HCT116 (cell line): ENCODE data around the gene TMA7B. TPM values are rescaled to one million over a fixed set of nuclear protein-coding genes. Genes with fewer than 3 reads are reported as not detected.

Experiments
- ATAC-seq: fragments of 200-7000 bp; cut with Tn5 transposase; 2 replicates; pipeline ENCODE4 v1.9.1; 2020; ENCODE audit warnings: mild to moderate bottlenecking, moderate library complexity
- BruUV-seq: library from RNA; stranded (reverse); fragments of 400-500 nt; replicated peaks from 2 replicates; lab custom pipeline; 2021; lab: Mats Ljungman, UMichigan
- CTCF ChIA-PET: fragments of 300-600 bp; sonication (Branson Sonifier 250); formaldehyde crosslinking; loops from one replicate; lab custom pipeline; 2021; ENCODE audit warnings: antibody characterized with exemption; lab: Charles Lee
- POLR2A ChIA-PET: fragments of 300-600, 350-600 bp; sonication (Branson Sonifier 250); formaldehyde crosslinking; loops from one replicate; lab custom pipeline; 2021; ENCODE audit warnings: antibody characterized with exemption; lab: Charles Lee
- RAD21 ChIA-PET, 2 experiments: fragments of 300-600 bp; sonication (Branson Sonifier 250); formaldehyde crosslinking; loops; one replicate each; lab custom pipeline; 2023; ENCODE audit warnings: low total read pairs in 2 of 2; ENCODE audit not compliant: uncharacterized antibody in 2 of 2, unreplicated experiment in 2 of 2, low non-redundant PET in 1 of 2; lab: Charles Lee
- DNase-seq: peaks from one replicate; pipeline ENCODE4 v3.0.0-alpha.2; 2010; ENCODE audit warnings: low read depth, low spot score
- H2AFZ ChIP-seq: fragments of 200-600 bp; shearing (Covaris generic), sonication (generic); 2 replicates; pipeline ENCODE4 v1.6.1; 2017; ENCODE audit warnings: low read depth, mixed run types, mixed read lengths, antibody characterized with exemption, low read length; ENCODE audit not compliant: poor library complexity, severe bottlenecking
- H3K27ac ChIP-seq: 2 replicates; pipeline ENCODE4 v1.5.1; 2012; ENCODE audit warnings: low read depth, low read length
- H3K27me3 ChIP-seq: fragments of 200-600 bp; sonication (generic); 2 replicates; pipeline ENCODE4 v1.6.1; 2016; ENCODE audit warnings: mixed run types, low read length, mixed read lengths; ENCODE audit not compliant: insufficient read depth
- H3K36me3 ChIP-seq, 2 experiments: fragments of 200-500 bp in 1 of 2; fragments of 200-600 bp in 1 of 2; sonication (Bioruptor generic) in 1 of 2; sonication (generic) in 1 of 2; 2 replicates each; pipeline versions ENCODE4 v1.5.1 to v1.6.1; 2014 to 2016; ENCODE audit warnings: low read length in 2 of 2, inconsistent platforms in 1 of 2, mixed read lengths in 1 of 2, mixed run types in 1 of 2; ENCODE audit not compliant: insufficient read depth in 2 of 2, control insufficient read depth in 1 of 2
- H3K4me1 ChIP-seq, 2 experiments: fragments of 200-600 bp in 1 of 2; sonication (generic) in 1 of 2; 2 replicates each; pipeline versions ENCODE4 v1.5.1 to v1.6.1; 2012 to 2017; ENCODE audit warnings: low read length in 2 of 2, inconsistent platforms in 1 of 2, mild to moderate bottlenecking in 1 of 2, mixed read lengths in 1 of 2, mixed run types in 1 of 2, moderate library complexity in 1 of 2; ENCODE audit not compliant: insufficient read depth in 2 of 2, control insufficient read depth in 1 of 2
- H3K4me2 ChIP-seq: fragments of 200-600 bp; sonication (generic); 2 replicates; pipeline ENCODE4 v1.6.1; 2017; ENCODE audit warnings: mixed run types, low read length, mixed read lengths
- H3K4me3 ChIP-seq, 2 experiments: fragments of 200-600 bp in 1 of 2; sonication (generic) in 1 of 2; replicated peaks in 1 of 2; 2 replicates each; pipeline ENCODE4 v1.5.1; 2011 to 2016; ENCODE audit warnings: low read length in 2 of 2, control low read depth in 1 of 2, low read depth in 1 of 2, mild to moderate bottlenecking in 1 of 2, mixed read lengths in 1 of 2, mixed run types in 1 of 2
- H3K79me2 ChIP-seq: fragments of 200-600 bp; sonication (generic); 2 replicates; pipeline ENCODE4 v1.6.1; 2017; ENCODE audit warnings: mild to moderate bottlenecking, mixed run types, low read length, moderate library complexity, mixed read lengths; ENCODE audit not compliant: insufficient read depth
- H3K9ac ChIP-seq: fragments of 200-600 bp; sonication (generic); 2 replicates; pipeline ENCODE4 v1.6.1; 2016; ENCODE audit warnings: low read length, mixed read lengths
- H3K9me2 ChIP-seq: fragments of 200-600 bp; sonication (generic), shearing (Covaris generic); 2 replicates; pipeline ENCODE4 v1.6.1; 2017; ENCODE audit warnings: mixed run types, mild to moderate bottlenecking, moderate library complexity; ENCODE audit not compliant: insufficient read depth
- H3K9me3 ChIP-seq, 2 experiments: fragments of 200-500 bp in 1 of 2; fragments of 200-600 bp in 1 of 2; sonication (Bioruptor generic) in 1 of 2; sonication (generic) in 1 of 2; 2 replicates each; pipeline ENCODE4 v1.6.1; 2014 to 2017; ENCODE audit warnings: low read length in 2 of 2, mixed read lengths in 2 of 2, inconsistent platforms in 1 of 2, low read depth in 1 of 2, mild to moderate bottlenecking in 1 of 2, mixed run types in 1 of 2, moderate library complexity in 1 of 2; ENCODE audit not compliant: control insufficient read depth in 1 of 2, insufficient read depth in 1 of 2
- H4K20me1 ChIP-seq: fragments of 200-600 bp; sonication (generic), shearing (Covaris generic); 2 replicates; pipeline ENCODE4 v1.6.1; 2017; ENCODE audit warnings: mixed run types, mild to moderate bottlenecking, moderate library complexity; ENCODE audit not compliant: insufficient read depth
- CEBPB ChIP-seq: IDR thresholded peaks from 2 replicates; pipeline ENCODE4 v1.6.1; 2012; ENCODE audit warnings: low read depth
- FOSL1 ChIP-seq: IDR thresholded peaks from 2 replicates; pipeline ENCODE4 v1.6.1; 2012; ENCODE audit warnings: low read depth
- POLR2A ChIP-seq: IDR thresholded peaks from 2 replicates; pipeline ENCODE4 v1.7.0; 2011; ENCODE audit warnings: borderline replicate concordance; ENCODE audit not compliant: insufficient read depth, insufficient read length; ENCODE audit errors: extremely low read depth
- RAD21 ChIP-seq: IDR thresholded peaks from 2 replicates; pipeline ENCODE4 v1.6.1; 2012; ENCODE audit warnings: low read depth, mild to moderate bottlenecking
- SIN3A ChIP-seq: IDR thresholded peaks from 2 replicates; pipeline ENCODE4 v1.6.1; 2012; ENCODE audit warnings: low read depth
- SRF ChIP-seq: IDR thresholded peaks from 2 replicates; pipeline ENCODE4 v1.6.1; 2012; ENCODE audit warnings: low read depth
- intact Hi-C: fragments of 100-400 bp; cut with micrococcal nuclease; formaldehyde crosslinking; loops from 2 replicates; pipeline ENCODE4 v1.10.0; 2022
- total RNA-seq: library from RNA; stranded (reverse); gene quantifications from one replicate; pipeline ENCODE4 v1.2.1, GENCODE V29; 2021; ENCODE audit not compliant: unreplicated experiment
- TF ChIP-seq, protein P1 (sequence below): IDR thresholded peaks from 2 replicates; pipeline ENCODE4 v1.6.1; 2012; ENCODE audit warnings: low read depth
- TF ChIP-seq, protein P2 (sequence below): IDR thresholded peaks from 2 replicates; pipeline ENCODE4 v1.6.1; 2012

The TMA7B gene
- total RNA-seq, 1 experiment from 2014 or later, result not detected

DNA sequence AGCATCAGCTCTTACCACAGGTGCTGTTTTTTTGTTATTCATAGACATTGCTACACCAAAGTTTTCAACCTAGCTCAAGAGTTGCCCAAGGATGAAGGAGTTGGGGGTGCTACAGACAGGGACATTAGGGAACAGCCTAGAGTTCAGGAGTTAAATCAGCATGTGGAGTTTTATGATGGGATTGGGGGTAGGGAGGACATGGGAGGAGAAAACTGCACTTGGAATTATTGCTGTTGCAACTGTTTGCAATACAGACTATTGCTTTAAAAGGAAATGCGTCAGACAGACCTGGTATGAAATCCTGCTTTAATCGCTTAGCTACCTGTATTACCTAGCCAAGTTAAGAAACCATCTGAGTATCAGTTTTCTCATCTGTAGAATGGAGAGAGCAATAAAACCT, 6.3 kb downstream of the TMA7B start:
- Histone ChIP-seq H3K79me2 (no peaks in the 10 kb centered on the region), H3K9ac (no peak overlapping the region), H3K27me3 (peaks cover 12% of the 10 kb centered on the region), H3K27ac (no peak overlapping the region), H4K20me1 (no peaks in the 10 kb centered on the region), H3K4me1 (peaks cover 0 to 3% of the 10 kb centered on the region in 2 experiments; a peak in 2 of 4 replicates), H3K9me2 (no peaks in the 10 kb centered on the region), H2AFZ (no peak overlapping the region), H3K4me3 (no peak overlapping the region), H3K4me2 (no peak overlapping the region), H3K36me3 (no peaks in the 10 kb centered on the region), H3K9me3 (no peaks in the 10 kb centered on the region)
- ChIA-PET CTCF (interaction anchor here (1.1 kb wide), 1 partner anchor 13 kb away, joined by 4 read pairs; no protein-coding TSS in a partner anchor), RAD21 (no interaction called here), POLR2A (interaction anchor here (0.9 kb wide), 1 partner anchor 447 kb away, joined by 3 read pairs; the partner anchor contains the start of gene ATF4)
- intact Hi-C loops, result no loop called here
- no peak for DNase-seq
- no peak for ATAC-seq
- no peak for TF ChIP-seq RAD21
- TF ChIP-seq CEBPB, result 0 out of 2 replicates have a peak, but pooled peaks have one; percentile 34
- 0 out of 2 replicates have a peak, but pooled peaks have one; percentile 33 for TF ChIP-seq SRF
- no peak for TF ChIP-seq POLR2A
- no TSS peak for BruUV-seq

DNA sequence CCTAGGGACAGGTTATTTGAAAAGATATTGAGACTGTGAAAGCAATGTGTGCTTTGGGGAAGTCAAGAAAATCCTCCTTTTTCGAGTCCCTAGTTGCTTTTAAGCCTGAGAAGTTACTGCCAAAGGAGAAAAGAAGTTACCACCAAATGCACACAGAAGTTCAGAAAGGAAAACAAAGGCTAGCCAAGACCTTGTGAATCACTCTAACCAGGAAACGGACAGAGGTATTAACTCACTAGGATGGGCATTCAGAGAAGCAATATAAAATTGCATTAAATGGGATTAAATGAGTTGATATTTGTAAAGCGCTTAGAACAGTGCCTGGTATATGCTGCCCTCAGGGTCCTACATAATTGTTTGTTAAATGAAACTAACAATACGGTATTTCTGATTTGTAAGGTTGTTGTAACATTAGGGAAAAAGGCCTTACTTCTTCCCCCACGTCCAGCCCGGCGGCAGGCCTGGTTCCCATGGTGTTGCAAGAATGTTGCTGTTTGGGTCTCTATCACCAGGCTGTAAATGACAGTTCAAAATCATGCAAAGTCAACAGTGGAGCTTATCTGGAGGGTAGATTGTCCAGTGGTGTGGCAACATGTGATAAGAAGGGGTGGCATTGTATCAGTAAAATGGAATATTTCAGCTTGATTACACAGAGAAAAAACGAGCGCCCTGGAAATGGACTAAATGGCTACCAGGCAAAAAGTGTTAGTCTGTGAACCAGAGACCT, 7.1 kb downstream of the TMA7B start:
- Histone ChIP-seq H3K79me2 (no peaks in the 10 kb centered on the region), H3K27ac (no peak overlapping the region), H3K4me2 (no peak overlapping the region), H3K36me3 (no peaks in the 10 kb centered on the region), H3K27me3 (peaks cover 20% of the 10 kb centered on the region), H3K4me3 (no peak overlapping the region), H3K9me3 (no peaks in the 10 kb centered on the region), H3K9me2 (no peaks in the 10 kb centered on the region), H3K9ac (no peak overlapping the region), H4K20me1 (no peaks in the 10 kb centered on the region), H2AFZ (no peak overlapping the region), H3K4me1 (no peaks in the 10 kb centered on the region)
- ChIA-PET CTCF (no interaction called here), RAD21 (no interaction called here), POLR2A (no interaction called here)
- no peak for DNase-seq
- BruUV-seq, result no TSS peak
- no peak for ATAC-seq
- TF ChIP-seq FOSL1 (no peak), SIN3A (no peak)
- TF ChIP-seq, protein P1, sequence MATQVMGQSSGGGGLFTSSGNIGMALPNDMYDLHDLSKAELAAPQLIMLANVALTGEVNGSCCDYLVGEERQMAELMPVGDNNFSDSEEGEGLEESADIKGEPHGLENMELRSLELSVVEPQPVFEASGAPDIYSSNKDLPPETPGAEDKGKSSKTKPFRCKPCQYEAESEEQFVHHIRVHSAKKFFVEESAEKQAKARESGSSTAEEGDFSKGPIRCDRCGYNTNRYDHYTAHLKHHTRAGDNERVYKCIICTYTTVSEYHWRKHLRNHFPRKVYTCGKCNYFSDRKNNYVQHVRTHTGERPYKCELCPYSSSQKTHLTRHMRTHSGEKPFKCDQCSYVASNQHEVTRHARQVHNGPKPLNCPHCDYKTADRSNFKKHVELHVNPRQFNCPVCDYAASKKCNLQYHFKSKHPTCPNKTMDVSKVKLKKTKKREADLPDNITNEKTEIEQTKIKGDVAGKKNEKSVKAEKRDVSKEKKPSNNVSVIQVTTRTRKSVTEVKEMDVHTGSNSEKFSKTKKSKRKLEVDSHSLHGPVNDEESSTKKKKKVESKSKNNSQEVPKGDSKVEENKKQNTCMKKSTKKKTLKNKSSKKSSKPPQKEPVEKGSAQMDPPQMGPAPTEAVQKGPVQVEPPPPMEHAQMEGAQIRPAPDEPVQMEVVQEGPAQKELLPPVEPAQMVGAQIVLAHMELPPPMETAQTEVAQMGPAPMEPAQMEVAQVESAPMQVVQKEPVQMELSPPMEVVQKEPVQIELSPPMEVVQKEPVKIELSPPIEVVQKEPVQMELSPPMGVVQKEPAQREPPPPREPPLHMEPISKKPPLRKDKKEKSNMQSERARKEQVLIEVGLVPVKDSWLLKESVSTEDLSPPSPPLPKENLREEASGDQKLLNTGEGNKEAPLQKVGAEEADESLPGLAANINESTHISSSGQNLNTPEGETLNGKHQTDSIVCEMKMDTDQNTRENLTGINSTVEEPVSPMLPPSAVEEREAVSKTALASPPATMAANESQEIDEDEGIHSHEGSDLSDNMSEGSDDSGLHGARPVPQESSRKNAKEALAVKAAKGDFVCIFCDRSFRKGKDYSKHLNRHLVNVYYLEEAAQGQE, result no peak
- TF ChIP-seq, protein P2, sequence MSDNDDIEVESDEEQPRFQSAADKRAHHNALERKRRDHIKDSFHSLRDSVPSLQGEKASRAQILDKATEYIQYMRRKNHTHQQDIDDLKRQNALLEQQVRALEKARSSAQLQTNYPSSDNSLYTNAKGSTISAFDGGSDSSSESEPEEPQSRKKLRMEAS, result no peak
- intact Hi-C loops, result no loop called here
